Hepatocyte (in vitro differentiated cells): ENCODE data around the gene NSL1.

Experiments used
- EZH2 ChIP-seq: fragments of 200-600 bp; sonication (generic); IDR thresholded peaks from 2 replicates; pipeline ENCODE4 v1.6.1; 2016; ENCODE audit warnings: antibody characterized with exemption, mild to moderate bottlenecking, borderline replicate concordance
- EZH2phosphoT487 ChIP-seq: fragments of 200-600 bp; sonication (generic); IDR thresholded peaks from one replicate; pipeline ENCODE4 v1.6.1; 2018; ENCODE audit warnings: antibody characterized with exemption, mild to moderate bottlenecking, low read depth, moderate library complexity; ENCODE audit not compliant: unreplicated experiment, severe bottlenecking
- TF ChIP-seq, protein P1 (sequence below): fragments of 200-600 bp; sonication (generic); IDR thresholded peaks from 2 replicates; pipeline ENCODE4 v1.5.1; 2016; ENCODE audit warnings: antibody characterized with exemption, mild to moderate bottlenecking; ENCODE audit not compliant: poor library complexity

DNA sequence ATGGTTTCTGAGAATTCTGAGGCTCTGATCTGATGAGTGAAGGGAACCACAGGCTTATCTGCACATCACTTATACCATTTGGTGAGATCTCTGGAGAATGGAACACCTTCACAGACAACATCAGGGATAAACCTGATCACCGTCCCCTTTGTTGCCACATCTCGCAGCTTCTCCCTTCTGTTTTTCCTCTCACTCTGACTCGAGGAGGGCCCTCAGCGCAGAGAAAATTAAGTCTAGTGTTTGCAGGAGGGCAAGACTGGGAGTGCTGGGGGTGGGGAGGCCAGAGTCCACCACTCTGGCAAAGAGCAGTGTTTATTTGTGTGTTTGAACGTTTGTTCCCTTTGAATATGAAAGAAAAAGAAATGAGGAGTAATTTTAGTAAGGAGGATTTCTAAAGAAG is 63.0 kb downstream of the NSL1 start:
- TF ChIP-seq EZH2: no peak
- no peak for TF ChIP-seq EZH2phosphoT487
- TF ChIP-seq, protein P1, sequence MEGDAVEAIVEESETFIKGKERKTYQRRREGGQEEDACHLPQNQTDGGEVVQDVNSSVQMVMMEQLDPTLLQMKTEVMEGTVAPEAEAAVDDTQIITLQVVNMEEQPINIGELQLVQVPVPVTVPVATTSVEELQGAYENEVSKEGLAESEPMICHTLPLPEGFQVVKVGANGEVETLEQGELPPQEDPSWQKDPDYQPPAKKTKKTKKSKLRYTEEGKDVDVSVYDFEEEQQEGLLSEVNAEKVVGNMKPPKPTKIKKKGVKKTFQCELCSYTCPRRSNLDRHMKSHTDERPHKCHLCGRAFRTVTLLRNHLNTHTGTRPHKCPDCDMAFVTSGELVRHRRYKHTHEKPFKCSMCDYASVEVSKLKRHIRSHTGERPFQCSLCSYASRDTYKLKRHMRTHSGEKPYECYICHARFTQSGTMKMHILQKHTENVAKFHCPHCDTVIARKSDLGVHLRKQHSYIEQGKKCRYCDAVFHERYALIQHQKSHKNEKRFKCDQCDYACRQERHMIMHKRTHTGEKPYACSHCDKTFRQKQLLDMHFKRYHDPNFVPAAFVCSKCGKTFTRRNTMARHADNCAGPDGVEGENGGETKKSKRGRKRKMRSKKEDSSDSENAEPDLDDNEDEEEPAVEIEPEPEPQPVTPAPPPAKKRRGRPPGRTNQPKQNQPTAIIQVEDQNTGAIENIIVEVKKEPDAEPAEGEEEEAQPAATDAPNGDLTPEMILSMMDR: no peak
